ENCODE measurements around the gene CEBPG.

CEBPG gene

GRCh38 chr19:33346665-33347064, 26.8 kb upstream of the CEBPG start:
- H3K27me3 ChIP-seq (ENCODE audit: control insufficient read depth in 3 of 3, insufficient read depth in 3 of 3, low read depth in 1 of 3, low read length in 3 of 3): peaks cover 0 to 26% (median 0%) of the 10 kb centered on the region in 3 experiments
- H3K9ac ChIP-seq (ENCODE audit: low read depth, low read length, poor library complexity): no peak overlapping the region
- no peaks in the 10 kb centered on the region for H3K79me1 ChIP-seq (ENCODE audit: low read depth, low read length)
- no peak overlapping the region for H2BK12ac ChIP-seq (ENCODE audit: low read length)
- no peak overlapping the region for H2BK5ac ChIP-seq (ENCODE audit: low read length)
- H3K14ac ChIP-seq (ENCODE audit: low read length): no peak overlapping the region
- DNase-seq (ENCODE audit: low spot score): no peak
- H3K4me3 ChIP-seq (ENCODE audit: low read length in 2 of 2): no peak overlapping the region
- H3K36me3 ChIP-seq (replicated peaks in 1 of 2; ENCODE audit: control insufficient read depth in 2 of 2, insufficient read depth in 2 of 2, low read length in 2 of 2): no peaks in the 10 kb centered on the region
- no peak overlapping the region for H3K4me2 ChIP-seq (ENCODE audit: insufficient read depth, low read length, poor library complexity, severe bottlenecking)
- H2AK5ac ChIP-seq (ENCODE audit: low read depth, low read length): no peak overlapping the region
- no peak overlapping the region for H3K23ac ChIP-seq (ENCODE audit: low read depth, low read length, poor library complexity)
- H3K4me1 ChIP-seq (ENCODE audit: control insufficient read depth in 2 of 2, insufficient read depth in 1 of 2, low read depth in 1 of 2, low read length in 2 of 2): peaks cover 1 to 7% of the 10 kb centered on the region in 2 donors
- no peak overlapping the region for H3K18ac ChIP-seq (ENCODE audit: low read length)
- no peak overlapping the region for H2BK15ac ChIP-seq (ENCODE audit: low read length)
- H2BK120ac ChIP-seq (ENCODE audit: low read depth, low read length): no peak overlapping the region
- H3K9me3 ChIP-seq (replicated peaks in 1 of 2; ENCODE audit: control insufficient read depth in 2 of 2, insufficient read depth in 1 of 2, low read depth in 1 of 2, low read length in 2 of 2): no peaks in the 10 kb centered on the region
- H2AFZ ChIP-seq (ENCODE audit: low read length): no peak overlapping the region
- H3K27ac ChIP-seq (replicated peaks; ENCODE audit: low read length): no peak overlapping the region
- H4K8ac ChIP-seq (ENCODE audit: low read depth, low read length): no peak overlapping the region
- H3K4ac ChIP-seq (ENCODE audit: low read length): no peak overlapping the region
- no peak overlapping the region for H4K91ac ChIP-seq (ENCODE audit: low read depth, low read length, poor library complexity)

- Histone ChIP-seq H3K9ac (ENCODE audit: low read depth, low read length, poor library complexity) (no peak overlapping the region), H3K27me3 (ENCODE audit: control insufficient read depth in 3 of 3, insufficient read depth in 3 of 3, low read depth in 1 of 3, low read length in 3 of 3) (peaks cover 0 to 26% (median 0%) of the 10 kb centered on the region in 3 experiments), H2BK12ac (ENCODE audit: low read length) (no peak overlapping the region), H4K91ac (ENCODE audit: low read depth, low read length, poor library complexity) (no peak overlapping the region), H3K9me3 (replicated peaks in 1 of 2; ENCODE audit: control insufficient read depth in 2 of 2, insufficient read depth in 1 of 2, low read depth in 1 of 2, low read length in 2 of 2) (no peaks in the 10 kb centered on the region), H3K4ac (ENCODE audit: low read length) (no peak overlapping the region), H3K4me1 (ENCODE audit: control insufficient read depth in 2 of 2, insufficient read depth in 1 of 2, low read depth in 1 of 2, low read length in 2 of 2) (peaks cover 1 to 7% of the 10 kb centered on the region in 2 donors), H3K14ac (ENCODE audit: low read length) (no peak overlapping the region), H3K36me3 (replicated peaks in 1 of 2; ENCODE audit: control insufficient read depth in 2 of 2, insufficient read depth in 2 of 2, low read length in 2 of 2) (no peaks in the 10 kb centered on the region), H3K79me1 (ENCODE audit: low read depth, low read length) (no peaks in the 10 kb centered on the region), H2AFZ (ENCODE audit: low read length) (no peak overlapping the region), H4K8ac (ENCODE audit: low read depth, low read length) (no peak overlapping the region), H2BK15ac (ENCODE audit: low read length) (no peak overlapping the region), H2BK5ac (ENCODE audit: low read length) (no peak overlapping the region), H3K4me2 (ENCODE audit: insufficient read depth, low read length, poor library complexity, severe bottlenecking) (no peak overlapping the region), H2AK5ac (ENCODE audit: low read depth, low read length) (peak overlapping the region; percentile 33), H2BK120ac (ENCODE audit: low read depth, low read length) (no peak overlapping the region), H3K27ac (replicated peaks; ENCODE audit: low read length) (no peak overlapping the region), H3K18ac (ENCODE audit: low read length) (no peak overlapping the region), H3K23ac (ENCODE audit: low read depth, low read length, poor library complexity) (peak overlapping the region; percentile 35), H3K4me3 (ENCODE audit: low read length in 2 of 2) (no peak overlapping the region)
- no peak for DNase-seq (ENCODE audit: low spot score)
- WGBS, 2 donors (ENCODE audit: extremely low coverage in 2 of 2, insufficient read length in 2 of 2, insufficient replicate concordance in 1 of 2): no CpG with 5 or more reads among the region's 10 CpGs
These were observed 26.2 kb upstream of the CEBPG start for GRCh38 chr19:33347300-33347699.

GRCh38 chr19:33348301-33349010, 25.1 kb upstream of the CEBPG start:
- Histone ChIP-seq H3K18ac (ENCODE audit: low read length) (no peak overlapping the region), H3K9ac (ENCODE audit: low read depth, low read length, poor library complexity) (no peak overlapping the region), H3K4me3 (ENCODE audit: low read length in 2 of 2) (no peak overlapping the region), H3K36me3 (replicated peaks in 1 of 2; ENCODE audit: control insufficient read depth in 2 of 2, insufficient read depth in 2 of 2, low read length in 2 of 2) (no peaks in the 10 kb centered on the region), H4K8ac (ENCODE audit: low read depth, low read length) (no peak overlapping the region), H2AFZ (ENCODE audit: low read length) (no peak overlapping the region), H3K27me3 (ENCODE audit: control insufficient read depth in 3 of 3, insufficient read depth in 3 of 3, low read depth in 1 of 3, low read length in 3 of 3) (peaks cover 0 to 26% (median 0%) of the 10 kb centered on the region in 3 experiments), H3K27ac (replicated peaks; ENCODE audit: low read length) (no peak overlapping the region), H2BK12ac (ENCODE audit: low read length) (no peak overlapping the region), H3K79me1 (ENCODE audit: low read depth, low read length) (no peaks in the 10 kb centered on the region), H3K14ac (ENCODE audit: low read length) (no peak overlapping the region), H2AK5ac (ENCODE audit: low read depth, low read length) (no peak overlapping the region), H2BK5ac (ENCODE audit: low read length) (no peak overlapping the region), H3K4me2 (ENCODE audit: insufficient read depth, low read length, poor library complexity, severe bottlenecking) (no peak overlapping the region), H4K91ac (ENCODE audit: low read depth, low read length, poor library complexity) (no peak overlapping the region), H2BK120ac (ENCODE audit: low read depth, low read length) (no peak overlapping the region), H3K4me1 (ENCODE audit: control insufficient read depth in 2 of 2, insufficient read depth in 1 of 2, low read depth in 1 of 2, low read length in 2 of 2) (peaks cover 1 to 7% of the 10 kb centered on the region in 2 donors), H3K23ac (ENCODE audit: low read depth, low read length, poor library complexity) (no peak overlapping the region), H2BK15ac (ENCODE audit: low read length) (no peak overlapping the region), H3K9me3 (replicated peaks in 1 of 2; ENCODE audit: control insufficient read depth in 2 of 2, insufficient read depth in 1 of 2, low read depth in 1 of 2, low read length in 2 of 2) (no peaks in the 10 kb centered on the region), H3K4ac (ENCODE audit: low read length) (no peak overlapping the region)
- DNase-seq (ENCODE audit: low spot score): no peak
- WGBS, 2 donors (ENCODE audit: extremely low coverage in 2 of 2, insufficient read length in 2 of 2, insufficient replicate concordance in 1 of 2): no CpG with 5 or more reads among the region's 12 CpGs

GRCh38 chr19:33349319-33350289, 23.9 kb upstream of the CEBPG start:
- Histone ChIP-seq H2BK15ac (ENCODE audit: low read length) (no peak overlapping the region), H3K27me3 (ENCODE audit: control insufficient read depth in 3 of 3, insufficient read depth in 3 of 3, low read depth in 1 of 3, low read length in 3 of 3) (peaks cover 0 to 20% (median 0%) of the 10 kb centered on the region in 3 experiments), H4K8ac (ENCODE audit: low read depth, low read length) (no peak overlapping the region), H4K91ac (ENCODE audit: low read depth, low read length, poor library complexity) (no peak overlapping the region), H3K4me2 (ENCODE audit: insufficient read depth, low read length, poor library complexity, severe bottlenecking) (no peak overlapping the region), H2AFZ (ENCODE audit: low read length) (no peak overlapping the region), H3K14ac (ENCODE audit: low read length) (no peak overlapping the region), H2BK120ac (ENCODE audit: low read depth, low read length) (no peak overlapping the region), H3K9ac (ENCODE audit: low read depth, low read length, poor library complexity) (no peak overlapping the region), H2BK5ac (ENCODE audit: low read length) (no peak overlapping the region), H3K36me3 (replicated peaks in 1 of 2; ENCODE audit: control insufficient read depth in 2 of 2, insufficient read depth in 2 of 2, low read length in 2 of 2) (no peaks in the 10 kb centered on the region), H3K9me3 (replicated peaks in 1 of 2; ENCODE audit: control insufficient read depth in 2 of 2, insufficient read depth in 1 of 2, low read depth in 1 of 2, low read length in 2 of 2) (no peaks in the 10 kb centered on the region), H3K23ac (ENCODE audit: low read depth, low read length, poor library complexity) (no peak overlapping the region), H3K4me1 (ENCODE audit: control insufficient read depth in 2 of 2, insufficient read depth in 1 of 2, low read depth in 1 of 2, low read length in 2 of 2) (peaks cover 0 to 1% of the 10 kb centered on the region in 2 donors), H3K4me3 (ENCODE audit: low read length in 2 of 2) (no peak overlapping the region), H3K18ac (ENCODE audit: low read length) (no peak overlapping the region), H2BK12ac (ENCODE audit: low read length) (no peak overlapping the region), H3K79me1 (ENCODE audit: low read depth, low read length) (no peaks in the 10 kb centered on the region), H3K27ac (replicated peaks; ENCODE audit: low read length) (no peak overlapping the region), H2AK5ac (ENCODE audit: low read depth, low read length) (no peak overlapping the region), H3K4ac (ENCODE audit: low read length) (no peak overlapping the region)
- no peak for DNase-seq (ENCODE audit: low spot score)
- no CpG with 5 or more reads among the region's 12 CpGs for WGBS, 2 donors (ENCODE audit: extremely low coverage in 2 of 2, insufficient read length in 2 of 2, insufficient replicate concordance in 1 of 2)

All from neuronal stem cell (in vitro differentiated cells).